ENCODE measurements around the gene AFF1.
"Not testable (repeated sequence)": the region's sequence is repeated elsewhere in the genome, so short reads cannot be mapped to it uniquely, and the experiment has no call there.

AFF1 gene

DNA sequence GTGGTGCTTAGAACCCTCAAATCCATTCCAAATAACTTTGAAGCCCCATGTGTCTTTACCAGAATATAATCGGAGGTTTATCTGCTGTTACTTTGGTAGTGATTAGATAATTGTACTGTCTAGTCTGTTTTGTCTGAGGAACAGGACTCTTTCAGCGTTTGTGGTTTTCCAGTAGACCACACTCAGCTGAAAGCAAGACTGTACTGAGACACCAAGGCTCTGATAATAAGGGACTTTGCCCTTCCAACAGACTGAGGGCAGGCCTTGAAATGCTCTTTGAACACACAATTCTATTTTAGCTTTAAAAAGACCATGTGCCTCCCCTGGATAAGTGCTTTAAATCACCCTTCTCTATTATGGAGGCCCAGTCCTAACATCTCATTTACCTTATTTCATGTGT is 209.5 kb downstream of the AFF1 start:
- Histone ChIP-seq H3K9me3 (replicated peaks; ENCODE audit: insufficient read depth, low read length) (no peaks in the 10 kb centered on the region), H3F3A (ENCODE audit: insufficient read depth, low read length) (no peaks in the 10 kb centered on the region), H2AFZ (ENCODE audit: low read length) (no peak overlapping the region), H3K9ac (ENCODE audit: low read length) (no peak overlapping the region), H3K27ac (ENCODE audit: low read length) (no peak overlapping the region), H3K4me2 (ENCODE audit: low read depth, low read length) (no peak overlapping the region), H3K36me3 (replicated peaks; ENCODE audit: insufficient read depth, low read length) (peaks cover 5% of the 10 kb centered on the region; the same call in 1 of the 2 replicates), H3K4me1 (ENCODE audit: low read length) (no peaks in the 10 kb centered on the region), H3K79me2 (ENCODE audit: low read length) (no peaks in the 10 kb centered on the region), H3K4me3 (ENCODE audit: low read length) (no peak overlapping the region), H4K20me1 (ENCODE audit: insufficient read depth, low read length) (no peaks in the 10 kb centered on the region), H3K27me3 (replicated peaks; ENCODE audit: insufficient read depth, low read length) (no peaks in the 10 kb centered on the region), H3K9me2 (replicated peaks; ENCODE audit: insufficient read depth, low read length) (no peaks in the 10 kb centered on the region)
- no peak for DNase-seq
- TF ChIP-seq EZH2phosphoT487 (IDR thresholded peaks at IDR 0.05; ENCODE audit: low read length) = no peak
- TF ChIP-seq EZH2 (optimal IDR thresholded peaks at IDR 0.05; ENCODE audit: low read depth, low read length) = no peak
- TF ChIP-seq CTCF (IDR thresholded peaks at IDR 0.05; ENCODE audit: low read length) = no peak

- H3K36me3 ChIP-seq (replicated peaks; ENCODE audit: insufficient read depth, low read length); DNase-seq; H3K9me3 ChIP-seq (replicated peaks; ENCODE audit: insufficient read depth, low read length); H3K9me2 ChIP-seq (replicated peaks; ENCODE audit: insufficient read depth, low read length); H3K4me3 ChIP-seq (ENCODE audit: low read length); H3F3A ChIP-seq (ENCODE audit: insufficient read depth, low read length); H3K79me2 ChIP-seq (ENCODE audit: low read length); H3K9ac ChIP-seq (ENCODE audit: low read length); H2AFZ ChIP-seq (ENCODE audit: low read length); H3K4me2 ChIP-seq (ENCODE audit: low read depth, low read length); H4K20me1 ChIP-seq (ENCODE audit: insufficient read depth, low read length); H3K4me1 ChIP-seq (ENCODE audit: low read length); H3K27me3 ChIP-seq (replicated peaks; ENCODE audit: insufficient read depth, low read length); H3K27ac ChIP-seq (ENCODE audit: low read length): not testable (repeated sequence)
Observed at GRCh38 chr4:87145934-87146333, 211.1 kb downstream of the AFF1 start.

GRCh38 chr4:87147116-87147515 is 212.3 kb downstream of the AFF1 start:
- Histone ChIP-seq H3K9me2 (replicated peaks; ENCODE audit: insufficient read depth, low read length) (no peaks in the 10 kb centered on the region), H3K36me3 (replicated peaks; ENCODE audit: insufficient read depth, low read length) (no peaks in the 10 kb centered on the region), H3K27ac (ENCODE audit: low read length) (no peak overlapping the region), H3K9me3 (replicated peaks; ENCODE audit: insufficient read depth, low read length) (no peaks in the 10 kb centered on the region), H3K9ac (ENCODE audit: low read length) (no peak overlapping the region), H4K20me1 (ENCODE audit: insufficient read depth, low read length) (no peaks in the 10 kb centered on the region), H3K4me3 (ENCODE audit: low read length) (no peak overlapping the region), H3F3A (ENCODE audit: insufficient read depth, low read length) (no peaks in the 10 kb centered on the region), H3K4me1 (ENCODE audit: low read length) (no peaks in the 10 kb centered on the region), H3K79me2 (ENCODE audit: low read length) (no peaks in the 10 kb centered on the region), H3K27me3 (replicated peaks; ENCODE audit: insufficient read depth, low read length) (no peaks in the 10 kb centered on the region), H2AFZ (ENCODE audit: low read length) (no peak overlapping the region), H3K4me2 (ENCODE audit: low read depth, low read length) (no peak overlapping the region)
- no peak for TF ChIP-seq EZH2 (optimal IDR thresholded peaks at IDR 0.05; ENCODE audit: low read depth, low read length)
- no peak for TF ChIP-seq EZH2phosphoT487 (IDR thresholded peaks at IDR 0.05; ENCODE audit: low read length)
- no peak for TF ChIP-seq CTCF (IDR thresholded peaks at IDR 0.05; ENCODE audit: low read length)
- no peak for DNase-seq

GRCh38 chr4:87150498-87151261 is 215.9 kb downstream of the AFF1 start:
- H3F3A ChIP-seq (ENCODE audit: insufficient read depth, low read length) = no peaks in the 10 kb centered on the region

More at GRCh38 chr4:87150498-87151261, 215.9 kb downstream of the AFF1 start:
- H3K27me3 ChIP-seq (replicated peaks; ENCODE audit: insufficient read depth, low read length) = no peaks in the 10 kb centered on the region
- H3K9ac ChIP-seq (ENCODE audit: low read length) = no peak overlapping the region
- no peak overlapping the region for H3K4me2 ChIP-seq (ENCODE audit: low read depth, low read length)
- no peaks in the 10 kb centered on the region for H3K4me1 ChIP-seq (ENCODE audit: low read length)
- DNase-seq = peak; percentile 78
- no peaks in the 10 kb centered on the region for H3K9me2 ChIP-seq (replicated peaks; ENCODE audit: insufficient read depth, low read length)
- H2AFZ ChIP-seq (ENCODE audit: low read length) = no peak overlapping the region
- H4K20me1 ChIP-seq (ENCODE audit: insufficient read depth, low read length) = no peaks in the 10 kb centered on the region
- H3K9me3 ChIP-seq (replicated peaks; ENCODE audit: insufficient read depth, low read length) = no peaks in the 10 kb centered on the region
- TF ChIP-seq EZH2phosphoT487 (IDR thresholded peaks at IDR 0.05; ENCODE audit: low read length) (no peak), CTCF (IDR thresholded peaks at IDR 0.05; ENCODE audit: low read length) (peak; percentile 88)
- no peak overlapping the region for H3K4me3 ChIP-seq (ENCODE audit: low read length)
- H3K27ac ChIP-seq (ENCODE audit: low read length) = no peak overlapping the region
- no peaks in the 10 kb centered on the region for H3K36me3 ChIP-seq (replicated peaks; ENCODE audit: insufficient read depth, low read length)
- no peaks in the 10 kb centered on the region for H3K79me2 ChIP-seq (ENCODE audit: low read length)
